ENCODE results near the gene OGFRL1. TPM values are rescaled to one million over a fixed set of nuclear protein-coding genes. Genes with fewer than 3 reads are reported as not detected.

Gene OGFRL1
- total and polyA plus RNA-seq, 2 experiments from 2014 or later = 41.7 to 83.8 TPM

DNA sequence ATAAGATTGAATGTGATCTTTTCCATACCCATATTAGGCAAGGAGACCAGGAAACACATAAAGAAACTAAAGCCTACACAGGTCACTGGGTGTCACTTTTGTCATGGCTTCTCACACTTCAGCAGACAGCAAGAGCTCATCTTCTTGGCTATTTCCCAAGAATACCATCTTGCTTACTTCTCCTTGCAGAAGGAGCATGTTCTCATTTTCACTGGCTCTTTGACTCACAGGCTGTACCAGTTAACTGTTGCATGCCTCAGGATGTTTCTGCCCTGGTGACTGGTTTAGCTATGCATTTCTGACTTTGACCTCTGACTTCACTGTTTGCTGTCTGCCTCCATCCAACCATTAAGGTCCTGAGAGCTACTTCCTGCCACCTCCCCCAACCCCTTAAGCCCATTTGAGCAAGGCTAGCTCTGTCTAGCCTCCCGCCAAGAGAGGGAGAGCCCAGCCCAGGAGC, 40.3 kb upstream of the OGFRL1 start:
- no peak overlapping the region for H2AFZ ChIP-seq
- WGBS (ENCODE audit: low lambda C conversion rate, missing lambda C conversion rate) = 54% methylated on average over 1 of the region's 1 CpG
- no peaks in the 10 kb centered on the region for H3K27me3 ChIP-seq
- no peaks in the 10 kb centered on the region for H3K9me2 ChIP-seq (replicated peaks; ENCODE audit: insufficient read depth)
- no peak overlapping the region for H3K27ac ChIP-seq
- no peaks in the 10 kb centered on the region for H3K9me3 ChIP-seq (ENCODE audit: low read depth)
- no peak overlapping the region for H3K4me3 ChIP-seq
- no peak overlapping the region for H3K4me2 ChIP-seq
- H4K20me1 ChIP-seq (ENCODE audit: insufficient read depth, poor library complexity, severe bottlenecking) = no peaks in the 10 kb centered on the region
- no peaks in the 10 kb centered on the region for H3K4me1 ChIP-seq (ENCODE audit: insufficient read depth)
- peak; percentile 26 for DNase-seq (ENCODE audit: low spot score)
- TF ChIP-seq EZH2phosphoT487 (IDR thresholded peaks at IDR 0.05; ENCODE audit: low read depth, severe bottlenecking, unreplicated experiment) (no peak), CTCF (IDR thresholded peaks at IDR 0.05; ENCODE audit: poor library complexity) (no peak), EZH2 (IDR thresholded peaks at IDR 0.05; ENCODE audit: borderline replicate concordance) (no peak)
- no peaks in the 10 kb centered on the region for H3K36me3 ChIP-seq (replicated peaks; ENCODE audit: insufficient read depth, low read depth)
- H3K79me2 ChIP-seq = no peaks in the 10 kb centered on the region

GRCh38 chr6:71248878-71249544, 39.6 kb upstream of the OGFRL1 start:
- Histone ChIP-seq H4K20me1 (ENCODE audit: insufficient read depth, poor library complexity, severe bottlenecking) (no peaks in the 10 kb centered on the region), H3K79me2 (no peaks in the 10 kb centered on the region), H3K36me3 (replicated peaks; ENCODE audit: insufficient read depth, low read depth) (no peaks in the 10 kb centered on the region), H2AFZ (no peak overlapping the region), H3K4me1 (ENCODE audit: insufficient read depth) (no peaks in the 10 kb centered on the region), H3K27me3 (no peaks in the 10 kb centered on the region), H3K4me2 (no peak overlapping the region), H3K9me2 (replicated peaks; ENCODE audit: insufficient read depth) (no peaks in the 10 kb centered on the region), H3K9me3 (ENCODE audit: low read depth) (no peaks in the 10 kb centered on the region), H3K27ac (no peak overlapping the region), H3K4me3 (no peak overlapping the region)
- 88% methylated on average over 2 of the region's 2 CpGs for WGBS (ENCODE audit: low lambda C conversion rate, missing lambda C conversion rate)
- no peak for DNase-seq (ENCODE audit: low spot score)
- TF ChIP-seq EZH2phosphoT487 (IDR thresholded peaks at IDR 0.05; ENCODE audit: low read depth, severe bottlenecking, unreplicated experiment) (no peak), EZH2 (IDR thresholded peaks at IDR 0.05; ENCODE audit: borderline replicate concordance) (no peak), CTCF (IDR thresholded peaks at IDR 0.05; ENCODE audit: poor library complexity) (no peak)

GRCh38 chr6:71250099-71250602, 38.5 kb upstream of the OGFRL1 start:
- no peak overlapping the region for H2AFZ ChIP-seq
- no peak for DNase-seq (ENCODE audit: low spot score)
- no peak overlapping the region for H3K4me2 ChIP-seq

More at GRCh38 chr6:71250099-71250602, 38.5 kb upstream of the OGFRL1 start:
- H3K27me3 ChIP-seq = no peaks in the 10 kb centered on the region
- TF ChIP-seq EZH2 (IDR thresholded peaks at IDR 0.05; ENCODE audit: borderline replicate concordance) (no peak), EZH2phosphoT487 (IDR thresholded peaks at IDR 0.05; ENCODE audit: low read depth, severe bottlenecking, unreplicated experiment) (no peak), CTCF (IDR thresholded peaks at IDR 0.05; ENCODE audit: poor library complexity) (no peak)
- no peaks in the 10 kb centered on the region for H3K9me3 ChIP-seq (ENCODE audit: low read depth)
- H3K79me2 ChIP-seq = no peaks in the 10 kb centered on the region
- no peaks in the 10 kb centered on the region for H3K9me2 ChIP-seq (replicated peaks; ENCODE audit: insufficient read depth)
- no peaks in the 10 kb centered on the region for H3K36me3 ChIP-seq (replicated peaks; ENCODE audit: insufficient read depth, low read depth)
- no peak overlapping the region for H3K27ac ChIP-seq
- H3K4me3 ChIP-seq = no peak overlapping the region
- H4K20me1 ChIP-seq (ENCODE audit: insufficient read depth, poor library complexity, severe bottlenecking) = no peaks in the 10 kb centered on the region
- WGBS (ENCODE audit: low lambda C conversion rate, missing lambda C conversion rate) = 65% methylated on average over 3 of the region's 3 CpGs
- no peaks in the 10 kb centered on the region for H3K4me1 ChIP-seq (ENCODE audit: insufficient read depth)

Measured in hepatocyte (in vitro differentiated cells).